KMS-11 (cell line): Measurements from ENCODE around the gene GPRC5A.
"Not testable (repeated sequence)": the region's sequence is repeated elsewhere in the genome, so short reads cannot be mapped to it uniquely, and the experiment has no call there.

Experiments used
- H2AFZ ChIP-seq: fragments of 200-600 bp; sonication (generic); 2 replicates; pipeline ENCODE4 v1.6.1; 2016; ENCODE audit warnings: antibody characterized with exemption, mixed run types, low read depth
- H3K27ac ChIP-seq: fragments of 200-600 bp; sonication (generic); 2 replicates; pipeline ENCODE4 v1.6.1; 2016; ENCODE audit warnings: mild to moderate bottlenecking, mixed run types
- H3K27me3 ChIP-seq: fragments of 200-600 bp; sonication (generic); 2 replicates; pipeline ENCODE4 v1.6.1; 2017; ENCODE audit warnings: mild to moderate bottlenecking, low read depth, mixed run types, moderate library complexity; ENCODE audit not compliant: insufficient read depth
- H3K36me3 ChIP-seq: fragments of 200-600 bp; sonication (generic); 2 replicates; pipeline ENCODE4 v1.6.1; 2017; ENCODE audit warnings: mild to moderate bottlenecking, mixed run types; ENCODE audit not compliant: insufficient read depth
- H3K4me1 ChIP-seq: fragments of 200-600 bp; sonication (generic); 2 replicates; pipeline ENCODE4 v1.6.1; 2016; ENCODE audit warnings: mild to moderate bottlenecking, low read depth, mixed run types; ENCODE audit not compliant: poor library complexity, severe bottlenecking
- H3K4me2 ChIP-seq: fragments of 200-600 bp; sonication (generic); 2 replicates; pipeline ENCODE4 v1.7.0; 2016; ENCODE audit warnings: mild to moderate bottlenecking, mixed run types
- H3K4me3 ChIP-seq: fragments of 200-600 bp; sonication (generic); IDR thresholded peaks from 2 replicates; pipeline ENCODE4 v1.6.1; 2017; ENCODE audit warnings: low read depth, low read length, mixed read lengths; ENCODE audit not compliant: insufficient read depth
- H3K79me2 ChIP-seq: fragments of 200-600 bp; sonication (generic); 2 replicates; pipeline ENCODE4 v1.6.1; 2016; ENCODE audit warnings: low read depth, mixed run types; ENCODE audit not compliant: insufficient read depth
- H3K9ac ChIP-seq: fragments of 200-600 bp; sonication (generic); 2 replicates; pipeline ENCODE4 v1.6.1; 2016; ENCODE audit warnings: mild to moderate bottlenecking, mixed run types
- H4K20me1 ChIP-seq: fragments of 200-600 bp; sonication (generic); 2 replicates; pipeline ENCODE4 v1.6.1; 2016; ENCODE audit warnings: mild to moderate bottlenecking, mixed run types; ENCODE audit not compliant: insufficient read depth
- CTCF ChIP-seq: fragments of 200-600 bp; sonication (generic); conservative IDR thresholded peaks from 2 replicates; pipeline ENCODE4 v1.6.1; 2017; ENCODE audit warnings: low read depth, mild to moderate bottlenecking, antibody characterized with exemption, low read length, moderate library complexity, mixed read lengths

The GPRC5A gene, protein sequence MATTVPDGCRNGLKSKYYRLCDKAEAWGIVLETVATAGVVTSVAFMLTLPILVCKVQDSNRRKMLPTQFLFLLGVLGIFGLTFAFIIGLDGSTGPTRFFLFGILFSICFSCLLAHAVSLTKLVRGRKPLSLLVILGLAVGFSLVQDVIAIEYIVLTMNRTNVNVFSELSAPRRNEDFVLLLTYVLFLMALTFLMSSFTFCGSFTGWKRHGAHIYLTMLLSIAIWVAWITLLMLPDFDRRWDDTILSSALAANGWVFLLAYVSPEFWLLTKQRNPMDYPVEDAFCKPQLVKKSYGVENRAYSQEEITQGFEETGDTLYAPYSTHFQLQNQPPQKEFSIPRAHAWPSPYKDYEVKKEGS

DNA sequence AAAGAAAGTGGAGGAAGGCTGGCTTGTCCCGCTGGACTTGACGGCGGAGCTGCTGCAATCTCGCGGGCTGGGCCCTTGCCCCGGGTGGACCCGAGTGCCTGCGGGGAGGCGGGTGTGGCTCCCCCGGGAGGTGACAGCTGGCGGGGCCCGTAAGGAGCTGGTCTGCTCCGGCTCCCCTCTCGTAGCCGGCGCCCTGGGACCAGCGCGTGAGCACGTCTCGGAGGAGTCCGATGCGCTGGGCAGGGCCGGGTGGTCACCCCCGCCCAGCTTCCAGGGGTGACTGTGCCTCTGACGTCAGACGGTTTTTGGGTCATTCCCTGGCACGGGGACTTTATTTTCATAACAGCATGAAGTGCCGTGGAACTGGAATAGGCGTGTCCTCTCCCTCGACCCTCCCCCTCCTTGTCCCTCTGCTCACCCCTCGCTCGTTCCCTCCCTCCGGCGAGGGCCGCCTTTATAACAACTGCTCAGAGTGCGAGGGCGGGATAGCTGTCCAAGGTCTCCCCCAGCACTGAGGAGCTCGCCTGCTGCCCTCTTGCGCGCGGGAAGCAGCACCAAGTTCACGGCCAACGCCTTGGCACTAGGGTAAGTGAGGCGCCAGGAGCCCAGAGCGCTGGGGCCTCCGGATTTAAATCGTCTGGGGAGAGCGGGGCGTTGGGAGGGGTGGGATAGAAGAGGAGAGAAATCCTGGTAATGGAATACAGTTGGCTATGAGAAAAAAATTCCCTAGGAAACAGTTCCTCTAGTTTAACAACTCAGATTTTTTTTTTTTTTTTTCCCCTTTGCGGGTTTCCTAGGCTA lies at the start of gene GPRC5A:
Gene GPRC5A, plus strand, starts transcription at position 483 of the 801 bp plus-strand sequence. CDS start 16,688 bp downstream, outside the sequence.
- Histone ChIP-seq H3K4me1 (no peaks in the 10 kb centered on the region), H3K79me2 (no peaks in the 10 kb centered on the region), H2AFZ (peak within 1 kb of the TSS; percentile 56; the same call in 1 of the 2 replicates), H3K9ac (peak within 1 kb of the TSS; percentile 22; the same call in 1 of the 2 replicates), H3K4me2 (peak within 1 kb of the TSS; percentile 36), H3K27ac (no peak within 1 kb of the TSS), H3K27me3 (no peaks in the 10 kb centered on the region), H3K4me3 (no peak within 1 kb of the TSS), H4K20me1 (no peaks in the 10 kb centered on the region), H3K36me3 (no peaks in the 10 kb centered on the region)
- TF ChIP-seq CTCF: no peak

GRCh38 chr12:12845794-12846243 lies 45.5 kb upstream of the GPRC5A start:
- Histone ChIP-seq H3K27me3 (no peaks in the 10 kb centered on the region), H3K9ac (no peak overlapping the region), H3K4me1 (no peaks in the 10 kb centered on the region), H3K36me3 (no peaks in the 10 kb centered on the region), H3K4me2 (no peak overlapping the region), H3K4me3 (no peak overlapping the region), H4K20me1 (no peaks in the 10 kb centered on the region), H3K27ac (no peak overlapping the region), H2AFZ (no peak overlapping the region), H3K79me2 (no peaks in the 10 kb centered on the region)
- TF ChIP-seq CTCF: no peak

DNA sequence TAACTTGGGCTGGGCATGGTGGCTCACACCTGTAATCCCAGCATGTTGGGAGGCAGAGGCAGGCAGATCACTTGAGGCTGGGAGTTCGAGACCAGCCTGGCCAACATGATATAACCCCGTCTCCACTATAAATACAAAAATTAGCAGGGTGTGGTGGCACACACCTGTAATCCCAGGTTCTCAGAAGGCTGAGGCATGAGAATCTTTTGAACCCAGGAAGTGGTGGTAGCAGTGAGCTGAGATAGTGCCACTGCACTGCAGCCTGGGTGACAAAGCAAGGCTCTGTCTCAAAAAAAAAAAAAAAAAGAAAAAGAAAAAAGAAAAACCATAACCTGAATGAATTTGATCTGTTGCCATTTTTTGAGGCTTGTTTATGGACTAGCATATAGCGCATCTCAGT lies 44.6 kb upstream of the GPRC5A start:
- H3K4me1 ChIP-seq, H3K4me2 ChIP-seq, H3K27me3 ChIP-seq, H3K4me3 ChIP-seq, H3K36me3 ChIP-seq, H3K79me2 ChIP-seq, H3K9ac ChIP-seq, H3K27ac ChIP-seq, H2AFZ ChIP-seq, H4K20me1 ChIP-seq: not testable (repeated sequence)

- Histone ChIP-seq H3K4me1 (no peaks in the 10 kb centered on the region), H2AFZ (no peak overlapping the region), H3K9ac (no peak overlapping the region), H3K4me2 (no peak overlapping the region), H3K36me3 (no peaks in the 10 kb centered on the region), H3K4me3 (no peak overlapping the region), H3K79me2 (no peaks in the 10 kb centered on the region), H3K27me3 (no peaks in the 10 kb centered on the region), H4K20me1 (no peaks in the 10 kb centered on the region), H3K27ac (no peak overlapping the region)
- TF ChIP-seq CTCF: no peak
Observed at GRCh38 chr12:12853435-12853834, 37.9 kb upstream of the GPRC5A start.
